Measurements from ENCODE around the gene MDM4. TPM values are rescaled to one million over a fixed set of nuclear protein-coding genes. Genes with fewer than 3 reads are reported as not detected.

MDM4 gene
- total RNA-seq, 2 donors from 2014 or later, result 18.1 to 18.3 TPM

DNA sequence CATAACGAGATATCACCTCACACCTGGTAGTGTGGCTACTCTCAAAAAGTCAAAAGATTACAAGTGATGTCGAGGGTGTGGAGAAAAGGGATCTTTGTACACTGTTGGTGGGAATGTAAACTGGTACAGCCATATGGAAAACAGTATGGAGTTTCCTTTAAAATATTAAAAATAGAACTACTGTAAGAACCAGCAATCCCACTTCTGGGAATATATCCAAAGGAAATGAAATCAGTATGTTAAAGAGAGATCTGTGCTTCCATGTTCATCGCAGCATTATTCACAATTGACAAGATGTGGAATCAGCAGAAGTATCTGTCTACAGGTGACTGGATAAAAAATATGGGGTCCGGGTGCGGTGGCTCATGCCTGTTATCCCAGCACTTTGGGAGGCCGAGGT lies 14.0 kb upstream of the MDM4 start:
- H3K4me3 ChIP-seq, result no peak overlapping the region
- H3K27ac ChIP-seq, result no peak overlapping the region
- DNase-seq (ENCODE audit: low spot score), result no peak
- H3K36me3 ChIP-seq, result no peaks in the 10 kb centered on the region
- H3K27me3 ChIP-seq, result no peaks in the 10 kb centered on the region
- H3K9me3 ChIP-seq, result no peaks in the 10 kb centered on the region
- TF ChIP-seq CTCF (IDR thresholded peaks at IDR 0.05), result no peak
- peaks cover 0 to 6% of the 10 kb centered on the region in 2 donors for H3K4me1 ChIP-seq

- Histone ChIP-seq H3K27ac (no peak overlapping the region), H3K4me3 (no peak overlapping the region), H3K4me1 (peaks cover 0 to 12% of the 10 kb centered on the region in 2 donors), H3K36me3 (no peaks in the 10 kb centered on the region), H3K27me3 (no peaks in the 10 kb centered on the region), H3K9me3 (no peaks in the 10 kb centered on the region)
- TF ChIP-seq CTCF (IDR thresholded peaks at IDR 0.05), result peak; percentile 55 to 83
- no peak for DNase-seq (ENCODE audit: low spot score)
These were observed 12.9 kb upstream of the MDM4 start for GRCh38 chr1:204503122-204503912.

DNA sequence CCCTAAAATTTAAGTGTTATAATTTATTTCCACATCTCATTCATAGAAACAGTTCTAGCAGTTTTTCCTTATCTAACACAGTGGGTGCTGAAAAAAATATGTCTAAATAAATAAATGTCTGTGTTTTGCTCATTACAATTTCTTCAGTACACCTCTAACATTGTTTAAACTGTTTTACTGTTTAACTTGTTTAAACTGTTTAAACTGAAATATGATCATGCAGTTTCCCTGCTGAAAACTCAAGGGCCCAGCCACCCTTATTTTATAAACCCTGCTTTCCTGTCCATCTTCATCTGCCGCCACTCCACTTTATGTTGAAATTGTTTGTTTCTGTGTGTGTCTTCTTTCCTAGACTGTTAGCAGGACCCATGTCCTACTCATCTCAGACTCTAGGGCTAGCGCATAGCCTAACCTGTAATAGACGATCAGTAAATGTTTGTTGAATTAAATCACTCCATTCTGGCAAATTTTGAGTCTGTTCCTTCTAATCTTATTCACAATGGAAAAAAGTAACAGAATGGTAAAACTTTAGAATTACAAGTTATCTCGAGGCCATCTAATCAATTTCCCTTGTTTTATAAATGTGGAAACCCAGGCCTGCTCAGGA lies 12.2 kb upstream of the MDM4 start:
- no peak for DNase-seq (ENCODE audit: low spot score)
- H3K27me3 ChIP-seq, result no peaks in the 10 kb centered on the region
- peaks cover 0 to 12% of the 10 kb centered on the region in 2 donors for H3K4me1 ChIP-seq
- TF ChIP-seq CTCF (IDR thresholded peaks at IDR 0.05), result no peak
- no peaks in the 10 kb centered on the region for H3K36me3 ChIP-seq
- H3K4me3 ChIP-seq, result no peak overlapping the region
- no peak overlapping the region for H3K27ac ChIP-seq
- no peaks in the 10 kb centered on the region for H3K9me3 ChIP-seq

- Histone ChIP-seq H3K4me1 (peaks cover 0 to 12% of the 10 kb centered on the region in 2 donors), H3K27me3 (no peaks in the 10 kb centered on the region), H3K36me3 (no peaks in the 10 kb centered on the region), H3K27ac (peak overlapping the region; percentile 87 to 92), H3K9me3 (no peaks in the 10 kb centered on the region), H3K4me3 (peak overlapping the region; percentile 59)
- no peak for TF ChIP-seq CTCF (IDR thresholded peaks at IDR 0.05)
- DNase-seq (ENCODE audit: low spot score), result no peak
These were observed 10.5 kb upstream of the MDM4 start for GRCh38 chr1:204505674-204506200.

DNA sequence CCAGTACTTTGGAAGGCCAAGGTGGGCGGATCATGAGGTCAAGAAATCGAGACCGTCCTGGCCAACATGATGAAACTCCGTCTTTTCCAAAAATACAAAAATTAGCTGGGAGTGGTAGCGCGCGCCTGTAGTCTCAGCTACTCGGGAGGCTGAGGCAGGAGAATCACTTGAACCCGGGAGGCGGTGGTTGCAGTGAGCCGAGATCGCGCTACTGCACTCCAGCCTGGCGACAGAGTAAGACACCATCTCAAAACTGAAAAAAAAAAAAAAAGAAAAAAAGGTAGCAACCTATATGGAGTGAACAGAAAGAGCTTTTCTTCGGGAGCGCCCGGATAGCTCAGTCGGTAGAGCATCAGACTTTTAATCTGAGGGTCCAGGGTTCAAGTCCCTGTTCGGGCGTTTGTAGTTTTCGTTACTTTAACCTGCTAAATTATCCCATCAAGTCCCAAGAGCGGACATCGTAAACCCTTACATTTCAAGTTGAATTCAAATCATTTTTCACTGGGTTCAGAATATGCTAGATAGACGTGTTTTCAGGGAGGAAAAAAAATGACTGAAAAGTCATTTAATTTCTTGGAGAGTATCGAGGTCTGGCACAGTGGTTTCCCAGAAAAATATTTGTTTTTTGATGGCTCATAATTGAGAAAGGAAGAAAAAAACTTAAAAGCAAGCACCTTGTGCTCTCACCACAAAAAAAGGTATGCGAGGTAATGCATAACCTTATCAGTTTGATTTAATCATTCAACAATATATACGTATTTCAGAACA lies 9.8 kb upstream of the MDM4 start:
- DNase-seq (ENCODE audit: low spot score), result peak; percentile 91
- Histone ChIP-seq H3K27ac (peak overlapping the region; percentile 87 to 92), H3K4me3 (peak overlapping the region; percentile 59), H3K4me1 (peaks cover 0 to 12% of the 10 kb centered on the region in 2 donors), H3K27me3 (no peaks in the 10 kb centered on the region), H3K36me3 (no peaks in the 10 kb centered on the region), H3K9me3 (no peaks in the 10 kb centered on the region)
- TF ChIP-seq CTCF (IDR thresholded peaks at IDR 0.05), result no peak
